ENCODE measurements around the gene CALHM1.

Gene CALHM1

GRCh38 chr10:103481974-103482531 lies 23.4 kb upstream of the CALHM1 start:
- peak; percentile 66 for DNase-seq

GRCh38 chr10:103480521-103480920 lies 21.8 kb upstream of the CALHM1 start:
- DNase-seq: peak; percentile 56

GRCh38 chr10:103479135-103479534 lies 20.4 kb upstream of the CALHM1 start, which contains the start of gene CALHM3:
Gene CALHM3, minus strand, starts transcription at chr10:103479240. Its CDS starts 208 bp downstream, at chr10:103479032.
- peak; percentile 43 for DNase-seq

GRCh38 chr10:103478671-103479070 lies 20.0 kb upstream of the CALHM1 start:
- DNase-seq: no peak

- no peak for DNase-seq
Observed at GRCh38 chr10:103476046-103476768, 17.5 kb upstream of the CALHM1 start.

GRCh38 chr10:103475437-103475836 lies 16.7 kb upstream of the CALHM1 start:
- DNase-seq: no peak

- no peak for DNase-seq
Observed at GRCh38 chr10:103474077-103474476, 15.4 kb upstream of the CALHM1 start.

GRCh38 chr10:103473261-103473671 lies 14.6 kb upstream of the CALHM1 start:
- no peak for DNase-seq

GRCh38 chr10:103472005-103472404 lies 13.3 kb upstream of the CALHM1 start:
- DNase-seq: no peak

- no peak for DNase-seq
Observed at GRCh38 chr10:103470761-103471653, 12.3 kb upstream of the CALHM1 start.

- DNase-seq: no peak
Observed at GRCh38 chr10:103469201-103469600, 10.5 kb upstream of the CALHM1 start.

GRCh38 chr10:103467406-103467805 lies 8.7 kb upstream of the CALHM1 start:
- DNase-seq: no peak

- no peak for DNase-seq
Observed at GRCh38 chr10:103466734-103467133, 8.0 kb upstream of the CALHM1 start.

- DNase-seq: no peak
Observed at GRCh38 chr10:103465411-103466179, 6.9 kb upstream of the CALHM1 start.

- DNase-seq: no peak
Observed at GRCh38 chr10:103463499-103463898, 4.8 kb upstream of the CALHM1 start.

- no peak for DNase-seq
Observed at GRCh38 chr10:103459615-103460014, 915 bp upstream of the CALHM1 start.

GRCh38 chr10:103457896-103458583 lies 660 bp downstream of the CALHM1 start:
- no peak for DNase-seq

GRCh38 chr10:103457176-103457712 lies 1.5 kb downstream of the CALHM1 start:
- no peak for DNase-seq

GRCh38 chr10:103456074-103456660 lies 2.5 kb downstream of the CALHM1 start:
- no peak for DNase-seq

- no peak for DNase-seq
Observed at GRCh38 chr10:103455235-103455634, 3.5 kb downstream of the CALHM1 start.

- DNase-seq: no peak
Observed at GRCh38 chr10:103454026-103454425, 4.7 kb downstream of the CALHM1 start.

All from EL (cell line).